ENCODE data around the gene SPTBN5. TPM values are rescaled to one million over a fixed set of nuclear protein-coding genes. Genes with fewer than 3 reads are reported as not detected.

SPTBN5 gene
- total RNA-seq, 1 donor from 2014 or later, result 2.1 TPM

DNA sequence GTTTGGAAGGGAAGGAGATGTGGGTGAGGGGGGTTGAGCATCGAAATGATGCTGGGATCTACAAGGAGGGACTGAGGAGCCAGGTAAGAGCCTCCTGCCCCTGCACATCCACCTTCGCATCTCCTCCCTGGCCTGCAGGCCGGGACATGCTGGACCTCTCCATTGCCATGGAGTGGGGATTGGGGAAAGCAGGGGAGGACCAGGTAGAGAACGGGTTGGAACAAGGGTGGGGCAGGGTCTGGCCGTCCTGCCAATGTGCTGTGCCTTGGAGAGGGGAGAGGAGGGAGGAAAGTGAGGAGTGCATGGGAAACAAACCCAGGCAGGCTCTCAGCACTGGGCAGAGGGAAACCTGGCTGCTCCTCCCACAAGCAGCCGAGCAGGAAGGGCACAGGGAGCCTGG lies 44.6 kb downstream of the SPTBN5 start:
- peaks cover 53% of the 10 kb centered on the region for H3K36me3 ChIP-seq
- H3K27me3 ChIP-seq (ENCODE audit: low read depth), result no peaks in the 10 kb centered on the region
- no peak for DNase-seq
- H3K27ac ChIP-seq, result no peak overlapping the region
- H3K9me3 ChIP-seq, result no peaks in the 10 kb centered on the region
- H3K4me1 ChIP-seq, result peaks cover 35% of the 10 kb centered on the region
- TF ChIP-seq, protein P1, sequence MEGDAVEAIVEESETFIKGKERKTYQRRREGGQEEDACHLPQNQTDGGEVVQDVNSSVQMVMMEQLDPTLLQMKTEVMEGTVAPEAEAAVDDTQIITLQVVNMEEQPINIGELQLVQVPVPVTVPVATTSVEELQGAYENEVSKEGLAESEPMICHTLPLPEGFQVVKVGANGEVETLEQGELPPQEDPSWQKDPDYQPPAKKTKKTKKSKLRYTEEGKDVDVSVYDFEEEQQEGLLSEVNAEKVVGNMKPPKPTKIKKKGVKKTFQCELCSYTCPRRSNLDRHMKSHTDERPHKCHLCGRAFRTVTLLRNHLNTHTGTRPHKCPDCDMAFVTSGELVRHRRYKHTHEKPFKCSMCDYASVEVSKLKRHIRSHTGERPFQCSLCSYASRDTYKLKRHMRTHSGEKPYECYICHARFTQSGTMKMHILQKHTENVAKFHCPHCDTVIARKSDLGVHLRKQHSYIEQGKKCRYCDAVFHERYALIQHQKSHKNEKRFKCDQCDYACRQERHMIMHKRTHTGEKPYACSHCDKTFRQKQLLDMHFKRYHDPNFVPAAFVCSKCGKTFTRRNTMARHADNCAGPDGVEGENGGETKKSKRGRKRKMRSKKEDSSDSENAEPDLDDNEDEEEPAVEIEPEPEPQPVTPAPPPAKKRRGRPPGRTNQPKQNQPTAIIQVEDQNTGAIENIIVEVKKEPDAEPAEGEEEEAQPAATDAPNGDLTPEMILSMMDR (IDR thresholded peaks at IDR 0.05), result no peak
- intact Hi-C loops (cut with DNase I), result no loop called here
- H3K4me3 ChIP-seq, result no peak overlapping the region
- no peak for ATAC-seq

DNA sequence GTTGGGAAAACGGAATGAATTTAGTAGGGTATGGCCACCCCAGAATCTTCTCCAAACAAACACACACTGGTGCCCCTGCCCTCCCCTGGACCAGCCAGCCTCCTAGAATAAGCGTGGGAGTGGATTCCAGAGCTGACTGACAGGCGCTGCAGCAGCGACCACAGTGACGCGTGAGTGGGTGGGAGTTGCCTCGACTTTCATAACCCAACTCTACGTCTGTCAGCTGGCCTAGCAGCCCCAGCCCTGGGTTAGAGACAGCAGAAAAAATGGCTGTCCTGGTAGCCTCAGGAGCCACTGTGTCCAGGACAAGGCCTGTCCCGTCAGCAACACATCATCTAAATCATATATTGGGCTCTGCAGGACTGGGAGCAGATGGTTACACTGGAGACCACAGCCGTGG lies 45.2 kb downstream of the SPTBN5 start:
- no peak for DNase-seq
- H3K36me3 ChIP-seq, result peaks cover 58% of the 10 kb centered on the region
- no peak overlapping the region for H3K27ac ChIP-seq
- H3K4me1 ChIP-seq, result peaks cover 34% of the 10 kb centered on the region
- no peaks in the 10 kb centered on the region for H3K9me3 ChIP-seq
- no peak for ATAC-seq
- H3K27me3 ChIP-seq (ENCODE audit: low read depth), result no peaks in the 10 kb centered on the region
- no peak overlapping the region for H3K4me3 ChIP-seq
- TF ChIP-seq, protein P1 (IDR thresholded peaks at IDR 0.05), result no peak
- intact Hi-C loops (cut with DNase I), result no loop called here

DNA sequence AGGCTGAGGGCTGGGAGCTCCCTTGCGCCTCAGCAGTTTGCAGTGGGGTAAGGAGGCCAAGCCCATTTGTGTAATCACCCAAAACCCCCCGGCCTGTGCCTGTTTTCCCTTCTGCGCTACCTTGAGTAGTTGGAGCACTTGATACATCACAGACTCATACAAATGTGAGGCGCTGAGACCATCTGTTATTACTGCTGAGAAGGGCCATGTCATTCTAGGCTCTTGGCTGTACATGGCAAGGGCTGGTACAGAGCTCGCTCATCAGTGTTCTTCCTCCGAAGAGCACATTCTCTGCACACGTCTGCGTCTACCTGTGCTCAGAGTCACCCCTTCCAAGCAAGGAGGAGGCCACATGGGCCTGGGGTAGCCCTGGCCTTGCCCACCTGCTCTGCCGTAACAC lies 45.9 kb downstream of the SPTBN5 start:
- intact Hi-C loops (cut with DNase I), result no loop called here
- H3K36me3 ChIP-seq, result peaks cover 62% of the 10 kb centered on the region
- ATAC-seq, result no peak

GRCh38 chr15:41847206-41847605 lies 46.6 kb downstream of the SPTBN5 start:
- no peak for ATAC-seq

More for the DNA sequence above, 45.9 kb downstream of the SPTBN5 start:
- Histone ChIP-seq H3K4me1 (peaks cover 28% of the 10 kb centered on the region), H3K27ac (no peak overlapping the region), H3K4me3 (no peak overlapping the region), H3K27me3 (ENCODE audit: low read depth) (no peaks in the 10 kb centered on the region), H3K9me3 (no peaks in the 10 kb centered on the region)
- no peak for DNase-seq
- TF ChIP-seq, protein P1 (IDR thresholded peaks at IDR 0.05), result no peak

DNA sequence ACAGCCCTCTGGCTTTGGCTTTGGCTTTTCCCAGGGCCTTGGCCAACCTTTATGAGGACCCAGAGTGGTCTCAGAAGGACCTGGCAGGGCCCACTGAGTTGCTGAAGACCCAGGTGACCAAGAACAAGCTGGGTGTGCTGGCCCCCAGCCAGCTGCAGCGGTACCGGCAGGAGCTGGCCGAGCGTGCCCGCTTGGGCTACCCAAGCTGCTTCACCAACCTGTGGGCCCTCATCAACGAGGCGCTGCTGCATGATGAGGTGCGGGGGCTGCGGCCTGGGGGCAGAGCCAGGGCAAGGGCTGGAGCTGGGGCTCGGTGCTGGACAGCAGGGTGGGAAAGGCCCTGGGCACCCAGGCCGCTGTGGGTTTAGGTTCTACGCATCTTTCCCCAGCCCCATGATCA lies 49.0 kb downstream of the SPTBN5 start:
- Histone ChIP-seq H3K27ac (no peak overlapping the region), H3K4me3 (no peak overlapping the region), H3K36me3 (peaks cover 78% of the 10 kb centered on the region), H3K4me1 (peaks cover 5% of the 10 kb centered on the region), H3K27me3 (ENCODE audit: low read depth) (no peaks in the 10 kb centered on the region), H3K9me3 (no peaks in the 10 kb centered on the region)
- DNase-seq, result no peak
- intact Hi-C loops (cut with DNase I), result no loop called here
- ATAC-seq, result no peak
- TF ChIP-seq, protein P1 (IDR thresholded peaks at IDR 0.05), result no peak

More at GRCh38 chr15:41847206-41847605, 46.6 kb downstream of the SPTBN5 start:
- H3K27ac ChIP-seq, result no peak overlapping the region
- no peaks in the 10 kb centered on the region for H3K27me3 ChIP-seq (ENCODE audit: low read depth)
- intact Hi-C loops (cut with DNase I), result no loop called here
- TF ChIP-seq, protein P1 (IDR thresholded peaks at IDR 0.05), result no peak
- H3K4me3 ChIP-seq, result no peak overlapping the region
- no peaks in the 10 kb centered on the region for H3K9me3 ChIP-seq
- peaks cover 62% of the 10 kb centered on the region for H3K36me3 ChIP-seq
- DNase-seq, result no peak
- peaks cover 25% of the 10 kb centered on the region for H3K4me1 ChIP-seq

DNA sequence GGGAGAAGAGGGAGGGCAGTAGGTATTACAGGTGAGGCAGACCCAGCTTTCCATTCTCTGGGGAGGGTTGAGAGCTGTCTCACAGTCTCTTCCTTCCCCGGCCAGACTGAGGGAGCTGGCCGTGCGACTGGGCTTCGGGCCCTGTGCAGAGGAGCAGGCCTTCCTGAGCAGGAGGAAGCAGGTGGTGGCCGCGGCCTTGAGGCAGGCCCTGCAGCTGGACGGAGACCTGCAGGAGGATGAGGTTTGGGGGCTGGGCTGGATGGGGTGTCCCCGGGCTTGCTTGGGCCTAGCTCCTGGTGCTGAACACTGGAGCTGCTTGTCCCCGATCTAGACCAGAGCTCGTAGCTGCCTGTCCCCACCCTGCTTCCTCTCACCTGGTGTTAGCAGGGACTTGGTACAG lies 50.3 kb downstream of the SPTBN5 start:
- intact Hi-C loops (cut with DNase I), result no loop called here
- no peak for DNase-seq
- H3K4me1 ChIP-seq, result no peaks in the 10 kb centered on the region

More for the DNA sequence above, 50.3 kb downstream of the SPTBN5 start:
- TF ChIP-seq, protein P1 (IDR thresholded peaks at IDR 0.05), result no peak
- ATAC-seq, result no peak
- no peak overlapping the region for H3K4me3 ChIP-seq
- H3K27ac ChIP-seq, result no peak overlapping the region
- H3K36me3 ChIP-seq, result peaks cover 69% of the 10 kb centered on the region
- no peaks in the 10 kb centered on the region for H3K27me3 ChIP-seq (ENCODE audit: low read depth)
- H3K9me3 ChIP-seq, result no peaks in the 10 kb centered on the region

All from lower lobe of right lung (tissue), 2 donors.